Activated CD4-positive, CD25-positive, alpha-beta regulatory T cell treated with anti-CD3 and anti-CD28 coated beads, Interleukin-2, amount 50 U/mL, for 16 hours (primary cell): Measurements from ENCODE around the gene LRTM2.
"Not testable (repeated sequence)": the region's sequence is repeated elsewhere in the genome, so short reads cannot be mapped to it uniquely, and the experiment has no call there.

Source experiments
- DNase-seq: peaks from one replicate; pipeline ENCODE4 v3.0.0-alpha.2; 2020; ENCODE audit warnings: low read depth, low spot score

The LRTM2 gene

DNA sequence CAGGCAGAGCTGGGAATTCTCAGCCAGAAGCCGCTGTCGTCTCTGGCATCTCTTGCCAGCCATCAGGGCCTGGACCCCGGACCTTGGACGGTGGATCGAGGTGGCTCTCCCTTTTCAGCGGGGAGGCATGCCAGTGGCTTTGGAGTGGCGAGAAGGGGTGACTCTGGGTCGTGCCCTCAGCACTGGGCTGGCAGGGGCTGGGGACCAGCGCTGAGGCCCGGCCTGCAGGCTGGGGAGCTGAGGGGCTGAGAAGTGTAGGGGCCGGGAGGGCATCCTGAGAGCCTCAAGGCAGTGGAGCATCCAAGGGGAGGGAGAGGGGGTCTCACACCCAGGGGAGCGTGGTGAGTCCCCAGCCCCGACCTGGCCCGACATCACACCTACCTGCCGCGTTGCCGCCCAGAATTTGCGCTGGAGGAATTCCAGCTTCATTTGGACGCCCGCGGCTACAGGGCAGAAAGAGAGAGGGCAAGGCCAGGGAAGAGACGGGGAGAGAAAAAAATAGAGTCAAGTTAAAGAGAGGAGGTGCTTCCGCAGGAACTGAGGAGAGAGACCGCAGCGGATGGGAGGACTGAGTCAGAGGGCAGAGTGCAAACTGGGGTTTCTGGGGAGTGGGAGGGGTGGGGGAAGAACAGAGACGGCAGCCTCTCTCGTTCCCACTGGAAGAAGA lies 9.0 kb upstream of the LRTM2 start:
- no peak for DNase-seq

DNA sequence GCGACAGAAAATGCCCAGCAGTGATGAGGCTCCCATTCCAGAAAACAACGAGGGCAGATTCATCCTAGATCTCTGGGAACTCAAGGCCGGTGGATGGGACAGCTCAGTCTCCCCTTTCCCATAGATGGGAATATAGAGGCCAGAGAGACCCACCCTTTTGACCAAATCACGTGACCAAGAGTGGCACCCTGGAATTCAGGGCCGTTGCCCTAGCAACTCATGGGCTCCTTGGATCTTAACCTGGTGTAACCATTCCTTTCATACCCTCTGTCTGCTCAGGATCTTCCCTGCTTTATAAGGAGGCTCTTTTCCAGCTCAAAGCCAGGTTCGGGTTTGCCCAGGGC lies 8.4 kb upstream of the LRTM2 start:
- DNase-seq, result no peak

DNA sequence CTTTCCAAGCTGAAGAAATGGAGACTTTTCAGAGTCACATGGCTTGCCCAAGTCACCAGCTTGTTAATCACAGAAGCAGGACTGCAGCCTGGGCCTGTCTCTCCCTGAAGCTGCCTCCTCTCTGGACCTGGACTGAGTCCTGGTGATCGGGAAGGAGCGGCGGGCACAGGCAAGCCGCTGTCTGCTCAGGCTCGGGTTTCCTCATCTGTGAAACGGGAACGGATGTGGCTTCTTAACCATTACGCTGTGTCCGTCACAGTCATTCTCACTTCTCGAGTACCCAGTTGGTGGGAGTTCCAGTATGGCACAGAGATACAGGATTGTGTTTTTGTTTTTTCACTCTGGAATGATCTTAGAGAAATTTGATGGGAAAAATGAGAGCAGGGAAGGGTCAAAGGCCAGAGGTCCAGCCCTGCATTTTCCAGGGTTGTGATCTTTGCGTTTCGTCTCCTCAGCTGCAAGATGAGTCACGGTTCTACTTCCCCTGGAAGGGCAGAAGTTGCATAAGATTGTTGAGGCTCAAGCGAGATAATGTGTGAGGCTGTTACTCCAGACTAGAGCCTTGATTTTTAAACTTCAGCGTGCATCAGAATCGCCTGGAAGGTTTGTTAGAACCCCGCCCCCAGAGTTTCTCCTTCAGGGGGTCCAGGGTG lies 7.6 kb upstream of the LRTM2 start:
- no peak for DNase-seq

DNA sequence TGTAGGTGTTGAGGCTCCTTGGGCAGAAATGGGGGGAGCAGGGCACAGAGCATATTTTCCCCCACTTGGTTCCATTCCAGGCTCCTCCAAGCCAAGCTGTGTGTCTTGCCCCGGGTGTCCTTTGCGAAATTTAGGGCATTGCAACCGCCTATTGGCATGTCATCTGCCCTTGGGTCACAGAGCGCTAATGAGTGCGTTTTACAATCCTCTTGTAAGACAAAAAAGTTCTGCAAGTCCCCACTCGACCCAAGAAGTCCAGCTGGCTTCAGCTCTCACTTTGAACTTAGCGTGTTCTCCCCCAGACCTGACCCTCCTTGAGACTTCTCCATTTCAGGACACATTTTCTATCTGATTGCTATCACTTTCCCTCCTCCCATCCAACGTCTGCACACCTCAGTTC lies 6.1 kb upstream of the LRTM2 start:
- DNase-seq, result no peak

DNA sequence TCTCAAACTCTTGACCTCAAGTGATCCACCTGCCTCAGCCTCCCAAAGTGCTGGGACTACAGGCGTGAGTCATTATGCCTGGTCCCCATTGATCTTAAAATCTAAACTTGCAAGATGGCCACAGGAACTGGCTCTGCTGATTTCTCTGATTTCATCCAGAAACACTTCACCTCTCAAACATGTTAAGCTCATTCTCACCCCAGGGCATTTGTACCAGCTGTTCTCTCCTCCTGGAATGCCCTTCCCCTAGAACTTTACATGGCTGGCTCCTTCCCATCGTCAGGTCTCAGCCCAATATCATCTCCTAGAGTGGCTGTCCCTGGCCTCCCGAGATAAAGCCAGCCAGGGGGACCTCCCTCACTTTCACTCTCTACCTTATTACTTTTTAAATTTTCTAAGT lies 5.3 kb upstream of the LRTM2 start:
- DNase-seq, result no peak

DNA sequence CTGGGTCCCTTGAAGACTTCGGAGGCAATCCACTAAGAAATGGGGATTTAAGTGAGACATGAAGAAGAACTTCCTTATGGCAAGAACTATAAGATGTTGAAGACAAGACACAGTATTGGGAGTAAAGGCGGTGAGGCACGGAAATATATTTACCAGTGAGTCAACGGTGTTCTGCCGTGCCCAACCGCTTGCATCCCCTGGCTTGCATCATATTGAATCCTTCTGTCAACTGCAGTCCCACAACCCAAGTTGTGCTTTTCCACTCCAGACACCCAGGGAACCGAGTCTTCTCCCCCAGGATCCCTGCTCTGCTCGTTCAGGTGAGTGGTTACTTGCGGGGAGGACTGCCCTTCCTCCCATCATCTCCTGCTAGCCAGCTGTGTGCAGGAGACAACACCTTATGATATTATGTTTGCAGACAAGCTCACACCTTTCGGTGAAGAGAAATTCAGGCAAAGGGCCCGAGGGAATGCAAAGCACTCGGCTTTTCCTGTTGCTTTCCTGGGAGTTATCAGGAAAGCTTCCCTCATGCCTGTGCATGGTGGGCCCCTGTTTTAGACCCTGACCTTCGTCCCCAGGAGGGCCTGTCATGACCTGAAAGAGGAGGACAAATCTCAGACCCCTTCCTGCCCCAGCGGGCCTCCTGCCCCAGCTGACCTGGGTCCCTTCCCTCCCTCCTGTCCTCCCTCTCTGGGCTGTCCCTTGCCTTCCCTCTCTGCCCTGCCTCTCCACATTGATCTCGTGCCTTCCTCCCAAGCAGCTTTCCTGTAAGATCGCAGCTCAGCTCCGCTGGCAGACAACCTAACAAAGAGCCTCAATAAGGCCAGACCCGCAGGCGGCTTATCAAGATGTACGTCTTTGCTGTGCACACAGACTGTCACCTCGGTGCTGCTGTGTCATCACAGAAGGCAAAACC lies 4.3 kb upstream of the LRTM2 start:
- DNase-seq, result no peak

DNA sequence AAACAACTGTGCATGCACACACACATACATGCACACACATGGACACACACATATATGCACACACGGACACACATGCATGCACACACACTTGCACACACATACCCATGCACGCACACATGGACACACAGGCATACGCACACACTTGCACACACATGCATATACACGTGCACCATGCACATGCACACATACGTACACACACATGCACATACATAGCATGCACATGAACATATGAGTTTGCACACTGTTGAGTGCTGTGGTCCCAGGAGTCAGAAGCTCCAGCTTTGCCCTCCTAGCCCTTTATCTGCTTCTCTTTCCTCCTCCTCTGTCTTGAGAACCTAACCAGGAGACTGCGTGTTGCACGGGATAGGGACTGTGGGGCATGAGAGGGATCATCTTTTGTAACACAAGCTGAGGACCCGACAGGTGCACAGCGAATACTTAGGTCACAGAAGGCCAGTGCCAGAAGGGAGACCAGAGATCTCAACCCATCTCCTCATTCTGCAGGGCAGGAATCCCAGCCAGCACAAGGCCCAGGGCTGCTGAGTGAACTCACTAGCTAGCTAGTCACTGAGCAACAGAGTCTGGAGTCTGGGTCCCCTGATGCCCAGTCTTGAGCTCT lies 3.5 kb upstream of the LRTM2 start:
- DNase-seq, result no peak

DNA sequence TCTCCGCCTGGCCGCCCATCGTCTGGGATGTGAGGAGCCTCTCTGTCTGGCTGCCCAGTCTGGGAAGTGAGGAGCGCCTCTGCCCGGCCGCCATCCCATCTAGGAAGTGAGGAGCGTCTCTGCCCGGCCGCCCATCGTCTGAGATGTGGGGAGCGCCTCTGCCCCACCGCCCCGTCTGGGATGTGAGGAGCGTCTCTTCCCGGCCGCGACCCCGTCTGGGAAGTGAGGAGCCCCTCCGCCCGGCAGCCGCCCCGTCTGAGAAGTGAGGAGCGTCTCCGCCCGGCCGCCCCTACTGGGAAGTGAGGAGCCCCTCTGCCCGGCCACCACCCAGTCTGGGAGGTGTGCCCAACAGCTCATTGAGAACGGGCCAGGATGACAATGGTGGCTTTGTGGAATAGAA lies 2.4 kb upstream of the LRTM2 start:
- not testable (repeated sequence) for DNase-seq

DNA sequence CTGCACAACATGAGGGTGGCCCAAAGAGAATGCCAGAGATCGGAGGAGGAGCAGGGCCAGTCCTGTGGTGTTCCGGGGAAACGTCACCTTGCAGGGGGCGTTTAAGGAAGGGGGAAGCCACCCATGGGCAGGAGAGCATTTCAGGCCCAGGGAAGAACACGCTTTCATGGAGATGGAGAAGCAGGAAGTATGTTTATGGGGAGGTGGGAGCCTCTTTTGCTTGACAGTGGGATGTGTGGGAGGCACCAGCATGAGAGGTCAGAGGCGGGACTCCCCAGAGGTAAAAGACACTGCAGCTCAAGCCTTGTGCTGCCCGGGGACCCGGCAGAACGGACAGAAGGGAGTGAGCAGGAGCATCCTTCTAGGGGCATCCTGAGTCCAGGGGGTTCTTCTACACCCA lies 1.3 kb upstream of the LRTM2 start:
- DNase-seq, result no peak

DNA sequence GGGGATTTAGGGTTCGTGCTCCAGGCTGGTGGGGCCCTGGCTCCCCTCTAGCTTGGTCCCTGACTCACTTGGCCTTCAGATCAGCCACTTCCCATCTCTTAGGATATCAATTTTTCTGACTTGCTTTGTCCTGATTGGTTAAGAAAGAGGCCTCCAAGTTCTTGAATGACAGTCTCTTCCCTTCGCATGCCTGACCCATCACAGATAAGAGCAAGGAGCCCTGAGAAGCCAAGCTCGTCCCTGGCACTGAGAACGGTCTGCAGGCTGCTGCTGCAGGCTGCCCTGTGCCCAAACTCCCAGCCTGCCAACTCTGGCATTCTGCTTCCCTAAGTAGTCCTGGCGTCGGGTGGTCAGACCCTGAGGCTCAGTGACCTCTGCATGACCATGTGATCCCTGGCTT lies 794 bp upstream of the LRTM2 start:
- no peak for DNase-seq

DNA sequence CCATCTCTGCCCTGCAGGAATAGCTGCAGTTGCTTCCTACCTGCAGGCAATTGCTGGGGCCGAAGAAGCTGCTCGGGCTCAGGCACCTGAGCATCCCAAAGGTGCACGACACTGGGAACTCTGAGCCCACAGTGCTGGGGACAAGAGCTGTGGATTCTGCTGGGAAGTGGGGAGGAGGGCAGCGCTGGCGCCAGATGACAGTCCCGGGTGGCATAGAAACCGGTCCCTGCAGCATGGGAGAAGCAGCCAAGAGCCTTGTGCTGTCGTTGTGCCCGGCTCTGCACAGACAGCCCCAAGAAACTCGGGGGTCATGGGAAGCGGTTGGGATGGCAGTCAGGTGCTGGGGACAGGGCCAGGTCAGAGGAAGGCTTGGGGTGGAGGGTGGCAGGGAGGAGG lies 529 bp downstream of the LRTM2 start:
- DNase-seq, result no peak

DNA sequence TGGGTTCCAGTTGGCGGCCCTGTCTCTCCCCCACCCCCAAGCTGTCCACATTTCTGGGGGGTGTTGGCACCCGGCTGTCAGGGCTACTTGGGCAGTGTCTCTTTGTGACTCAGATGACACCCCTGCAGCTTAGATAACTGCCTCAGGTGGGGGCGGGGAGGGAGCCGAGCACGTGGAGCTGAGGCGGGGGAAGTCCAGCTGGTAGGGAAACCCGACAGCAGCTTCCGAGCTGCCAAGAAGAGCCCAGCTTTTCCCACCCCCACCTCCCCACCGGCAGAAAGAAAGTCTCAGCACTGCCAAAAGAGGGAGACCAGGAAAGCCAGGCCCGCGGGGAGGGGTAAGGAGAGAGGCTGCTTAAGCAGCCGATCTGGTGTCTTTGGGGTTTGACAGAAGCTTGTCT lies 1.4 kb downstream of the LRTM2 start:
- no peak for DNase-seq

DNA sequence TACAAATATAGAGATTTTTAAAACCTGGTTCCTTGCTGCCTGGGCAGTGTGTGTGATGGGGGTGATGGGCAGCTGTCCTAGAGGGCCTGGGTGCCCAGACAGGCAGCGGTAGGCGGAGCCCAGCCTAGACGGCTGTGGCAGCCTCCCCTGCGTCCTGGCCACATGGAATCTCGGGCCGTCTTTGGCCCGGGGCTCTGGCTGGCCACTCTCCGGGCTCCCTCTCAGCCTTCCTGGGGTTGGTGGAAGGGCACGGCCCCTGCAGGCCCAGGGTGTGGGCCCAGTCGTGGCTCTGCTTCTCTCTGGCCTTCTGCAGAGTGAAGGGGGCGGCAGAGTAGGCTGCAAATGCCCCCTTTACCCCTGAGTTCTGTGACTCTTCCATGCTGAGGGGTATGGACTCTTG lies 2.3 kb downstream of the LRTM2 start:
- no peak for DNase-seq

DNA sequence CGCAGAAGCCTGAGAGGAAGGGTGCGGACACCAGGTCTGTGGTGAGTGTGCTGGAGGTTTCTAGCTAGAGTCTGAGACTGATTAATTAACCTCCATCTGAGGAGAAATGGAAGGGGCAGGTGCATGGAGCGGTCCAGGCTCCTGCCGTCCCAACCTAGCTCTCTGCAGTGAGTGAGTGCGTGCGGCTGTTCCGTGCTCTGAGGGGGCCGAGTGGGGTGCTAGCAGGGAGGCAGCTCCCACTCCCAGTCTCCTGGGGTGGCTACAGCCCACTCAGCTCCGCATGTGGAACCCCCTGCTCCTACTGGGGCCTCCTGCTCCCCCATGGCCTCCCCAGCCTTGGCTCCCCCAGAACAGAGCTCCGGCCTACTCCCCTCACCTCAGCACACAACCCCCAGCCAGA lies 2.9 kb downstream of the LRTM2 start:
- DNase-seq, result no peak

DNA sequence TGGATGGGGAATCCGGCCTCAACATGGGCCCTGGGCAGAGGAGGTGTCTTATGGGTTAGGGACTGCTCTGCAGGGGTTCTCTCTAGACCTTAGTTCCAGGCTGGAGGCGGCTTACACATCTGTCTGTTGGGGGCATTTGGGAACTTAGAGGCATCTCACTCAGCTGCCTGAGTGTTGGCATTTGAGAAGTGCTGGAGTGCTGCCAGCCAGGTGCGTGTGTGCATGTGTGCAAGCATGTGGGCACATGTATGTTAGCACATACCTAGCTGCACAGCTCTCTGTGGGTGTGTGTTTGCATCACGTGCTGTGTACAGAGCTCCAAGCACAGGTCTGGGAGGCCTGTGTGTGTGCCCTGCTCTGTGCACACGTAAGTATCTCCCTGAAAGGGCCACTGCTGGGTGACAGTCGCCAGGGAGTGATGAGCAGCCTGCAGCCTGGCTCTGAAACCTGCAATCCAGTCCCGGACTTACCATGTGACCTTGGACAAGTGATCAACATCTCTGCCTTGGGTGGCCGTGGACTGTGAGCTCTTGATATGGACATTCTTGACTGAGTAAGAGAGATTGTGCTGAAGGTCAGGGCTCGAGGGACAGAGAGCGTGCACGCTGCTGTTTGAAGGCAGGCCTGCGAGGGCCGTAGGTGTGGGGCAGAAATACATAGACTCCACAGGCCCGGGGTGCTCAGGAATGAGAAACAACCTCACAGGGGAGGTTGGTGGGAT lies 5.2 kb downstream of the LRTM2 start:
- no peak for DNase-seq

DNA sequence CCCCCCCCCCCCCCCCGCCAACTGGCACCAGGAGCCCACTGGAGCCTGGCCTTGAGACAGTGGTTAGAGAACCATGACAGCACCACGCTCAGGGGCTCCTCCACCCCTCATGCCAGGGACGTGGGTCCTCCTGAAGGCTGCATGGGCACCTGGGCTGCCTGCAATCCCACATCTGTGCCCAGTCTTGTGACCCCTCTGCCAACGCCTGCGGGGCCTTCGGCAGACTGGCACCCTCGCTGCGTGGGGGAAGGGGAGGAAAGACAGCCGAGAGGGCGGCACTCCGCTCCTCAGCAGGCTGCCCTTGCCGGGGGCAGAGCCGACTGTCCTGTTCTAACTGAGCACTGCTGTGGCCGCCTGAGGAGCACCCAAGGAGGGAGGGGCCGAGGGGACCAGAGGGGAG lies 6.0 kb downstream of the LRTM2 start:
- DNase-seq, result no peak

DNA sequence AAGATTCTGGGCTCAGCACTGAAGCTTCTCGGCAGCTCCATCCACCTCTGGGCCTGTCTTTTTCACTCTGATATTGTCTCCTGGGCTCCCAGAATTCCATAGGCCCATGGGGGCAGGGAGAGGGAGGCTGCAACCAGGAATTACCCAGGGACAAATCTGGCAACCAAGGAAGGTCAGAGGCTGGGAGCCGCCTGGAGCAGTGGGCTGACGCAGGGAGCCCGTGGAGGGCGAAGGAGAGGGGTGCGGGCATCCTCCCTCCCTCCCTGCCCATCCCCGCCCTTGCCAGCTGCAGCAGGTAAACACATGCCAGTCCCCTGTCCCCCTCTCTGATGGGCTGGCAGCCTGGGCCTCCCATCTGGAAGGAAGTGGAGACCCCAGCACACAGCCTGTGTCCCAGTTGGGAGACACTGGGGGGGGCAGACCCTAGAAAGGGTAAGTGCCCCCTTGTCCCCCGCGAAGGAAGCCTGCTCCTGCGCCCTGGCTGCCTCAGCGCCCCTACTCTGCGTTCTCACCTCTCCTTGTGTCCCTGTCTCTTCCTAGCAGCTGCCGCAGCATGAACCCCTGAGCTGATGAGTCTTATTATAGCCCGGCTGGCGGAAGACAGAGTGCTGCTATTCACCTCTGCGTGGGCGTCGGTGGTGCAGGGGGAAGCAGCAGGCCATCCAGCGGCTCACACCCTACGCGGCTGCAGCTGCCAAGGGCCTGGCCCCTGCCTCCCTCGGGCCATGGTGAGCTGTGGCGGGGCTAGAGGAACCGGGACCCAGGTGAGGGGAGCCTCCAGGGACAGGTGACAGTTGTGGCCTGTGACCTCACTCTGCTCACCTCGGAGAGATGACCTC lies 6.7 kb downstream of the LRTM2 start:
- DNase-seq, result no peak

DNA sequence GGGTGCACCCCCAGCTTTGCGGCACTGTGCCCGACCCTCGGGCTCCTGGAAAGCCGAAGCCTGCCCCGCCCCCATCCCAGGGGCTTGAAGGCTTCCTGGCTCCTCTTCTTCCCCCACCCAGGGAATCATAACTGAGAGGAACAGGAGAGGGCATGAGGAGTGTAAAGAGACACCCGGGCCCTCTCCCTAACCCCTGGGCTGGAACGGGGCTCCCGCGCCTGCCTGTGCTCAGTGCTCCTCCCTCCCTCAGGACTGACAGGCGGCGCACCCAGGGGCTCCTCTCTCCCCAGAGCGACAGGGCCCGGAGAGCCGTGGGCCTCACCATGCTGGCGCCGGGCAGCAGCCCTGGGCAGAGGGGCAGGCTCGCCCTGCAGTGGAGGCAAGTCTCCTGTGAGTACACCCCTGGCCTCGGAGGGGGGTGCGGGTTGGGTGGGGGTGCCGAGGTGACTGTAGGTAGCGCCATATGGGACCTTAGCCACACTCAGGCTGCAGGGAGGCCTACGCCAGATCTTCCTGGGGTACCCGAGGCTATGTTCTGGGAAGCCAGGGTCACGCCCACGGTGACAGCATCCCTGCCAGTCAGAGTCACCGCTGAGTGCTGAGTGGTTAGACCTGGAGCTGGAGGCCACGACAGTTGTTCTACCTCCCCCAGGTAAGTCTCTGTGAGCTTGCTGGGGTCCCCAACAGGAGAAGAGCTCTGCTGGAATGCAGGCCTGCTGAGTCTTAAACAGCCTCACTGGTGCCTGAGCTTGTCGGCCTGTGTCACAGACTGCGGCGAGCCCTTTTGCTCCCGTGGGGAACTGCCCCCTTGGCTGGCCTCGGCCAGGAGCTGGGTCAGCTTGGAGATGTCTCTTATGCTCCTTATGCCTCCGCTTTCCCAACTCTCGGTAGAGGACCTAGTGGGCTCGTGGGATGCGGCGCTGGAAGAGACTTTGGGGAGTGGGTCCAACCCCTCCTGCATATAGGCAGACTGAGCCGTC lies 7.8 kb downstream of the LRTM2 start:
- DNase-seq, result no peak

DNA sequence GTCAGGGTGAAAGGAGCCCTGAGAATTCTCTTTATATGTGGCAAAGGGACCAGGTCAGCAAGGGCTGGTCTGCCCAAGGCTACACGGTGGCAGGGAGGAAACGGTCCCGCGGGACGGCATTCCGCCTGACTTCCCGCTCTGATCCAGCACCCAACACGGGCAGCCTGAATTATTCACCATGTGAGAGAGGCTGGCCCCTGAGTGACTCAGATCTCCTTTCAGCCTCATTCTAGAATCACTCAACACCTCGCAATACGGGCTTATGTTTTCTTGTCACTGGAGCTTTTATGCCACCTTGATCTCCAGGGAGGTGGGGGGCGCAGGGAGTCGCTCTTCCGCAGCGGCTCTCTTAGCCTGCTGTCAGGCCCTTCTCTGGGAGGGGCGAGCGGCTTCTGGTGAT lies 8.5 kb downstream of the LRTM2 start:
- DNase-seq, result no peak
